ENCODE measurements around the gene SIVA1. TPM values are rescaled to one million over a fixed set of nuclear protein-coding genes. Genes with fewer than 3 reads are reported as not detected.

Gene SIVA1
- total RNA-seq, 1 donor from 2014 or later: 30.5 TPM

DNA sequence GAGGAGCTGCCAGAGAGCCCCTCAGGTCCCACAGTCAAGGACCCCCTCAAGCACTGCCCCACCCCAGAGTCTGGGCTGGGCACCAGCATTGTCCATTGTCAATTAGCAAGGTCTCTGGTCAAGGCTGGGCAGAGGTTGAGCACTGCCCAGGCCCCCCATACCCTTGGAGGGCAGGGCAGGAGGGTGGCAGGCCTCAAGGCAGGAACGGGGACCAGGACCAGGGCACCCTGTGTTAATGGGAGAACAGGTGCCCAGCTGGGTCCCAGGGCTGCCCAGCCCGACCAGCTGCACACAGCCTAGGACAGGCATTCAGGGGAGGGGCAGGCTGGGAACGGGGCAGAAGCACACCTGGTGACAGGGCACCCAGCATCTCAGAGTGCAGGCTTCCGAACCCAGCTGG lies 18.4 kb downstream of the SIVA1 start:
- peaks cover 23% of the 10 kb centered on the region for H3K9me3 Mint-ChIP-seq (ENCODE audit: unreplicated experiment)
- H3K27ac Mint-ChIP-seq (ENCODE audit: unreplicated experiment): no peak overlapping the region
- H3K27me3 Mint-ChIP-seq (ENCODE audit: unreplicated experiment): peaks cover 14% of the 10 kb centered on the region
- H3K4me3 Mint-ChIP-seq (ENCODE audit: unreplicated experiment): no peak overlapping the region
- DNase-seq: no peak
- peaks cover 10% of the 10 kb centered on the region for H3K4me1 Mint-ChIP-seq (ENCODE audit: low read depth, unreplicated experiment)
- H3K36me3 Mint-ChIP-seq (ENCODE audit: unreplicated experiment): peaks cover 7% of the 10 kb centered on the region
- TF ChIP-seq, protein P1, sequence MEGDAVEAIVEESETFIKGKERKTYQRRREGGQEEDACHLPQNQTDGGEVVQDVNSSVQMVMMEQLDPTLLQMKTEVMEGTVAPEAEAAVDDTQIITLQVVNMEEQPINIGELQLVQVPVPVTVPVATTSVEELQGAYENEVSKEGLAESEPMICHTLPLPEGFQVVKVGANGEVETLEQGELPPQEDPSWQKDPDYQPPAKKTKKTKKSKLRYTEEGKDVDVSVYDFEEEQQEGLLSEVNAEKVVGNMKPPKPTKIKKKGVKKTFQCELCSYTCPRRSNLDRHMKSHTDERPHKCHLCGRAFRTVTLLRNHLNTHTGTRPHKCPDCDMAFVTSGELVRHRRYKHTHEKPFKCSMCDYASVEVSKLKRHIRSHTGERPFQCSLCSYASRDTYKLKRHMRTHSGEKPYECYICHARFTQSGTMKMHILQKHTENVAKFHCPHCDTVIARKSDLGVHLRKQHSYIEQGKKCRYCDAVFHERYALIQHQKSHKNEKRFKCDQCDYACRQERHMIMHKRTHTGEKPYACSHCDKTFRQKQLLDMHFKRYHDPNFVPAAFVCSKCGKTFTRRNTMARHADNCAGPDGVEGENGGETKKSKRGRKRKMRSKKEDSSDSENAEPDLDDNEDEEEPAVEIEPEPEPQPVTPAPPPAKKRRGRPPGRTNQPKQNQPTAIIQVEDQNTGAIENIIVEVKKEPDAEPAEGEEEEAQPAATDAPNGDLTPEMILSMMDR (IDR thresholded peaks at IDR 0.05; ENCODE audit: partially characterized antibody, unreplicated experiment): no peak

DNA sequence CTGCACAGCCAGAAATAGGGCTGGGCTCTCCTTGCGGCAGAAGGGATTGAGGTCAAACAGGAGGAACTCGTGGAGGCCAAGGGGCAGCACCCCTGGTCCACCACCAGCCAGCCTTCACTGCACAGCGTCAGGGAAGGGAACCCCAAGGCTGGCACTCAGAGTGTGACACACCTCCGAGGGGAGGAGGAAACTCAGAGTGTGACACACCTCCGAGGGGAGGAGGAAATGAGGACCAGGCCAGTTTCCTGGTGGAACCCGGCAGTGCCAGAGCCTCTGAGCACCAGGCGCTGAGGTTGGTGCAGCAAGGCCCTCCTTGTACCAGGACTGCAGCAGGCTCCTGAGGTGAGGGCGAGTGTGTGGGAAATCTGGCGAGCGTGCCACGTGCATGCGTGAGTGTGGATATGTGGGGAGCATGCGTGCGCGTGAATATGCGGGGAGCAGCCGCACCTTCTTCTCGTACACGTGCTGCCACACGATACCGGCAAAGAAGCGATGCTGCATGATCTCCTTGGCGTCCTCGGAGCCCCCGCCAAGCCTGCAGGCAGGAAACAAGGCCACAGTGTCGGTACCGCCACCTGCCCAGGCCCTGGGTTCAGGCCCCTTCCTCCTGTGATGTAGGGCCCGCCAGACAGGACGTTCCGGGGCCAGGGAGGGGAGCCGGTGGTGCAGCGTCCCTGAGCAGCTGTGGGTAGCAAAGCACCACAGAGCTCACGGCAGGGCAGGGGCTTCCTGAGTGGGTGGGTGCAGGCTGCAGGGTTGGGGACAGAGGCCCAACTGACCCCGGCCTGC lies 19.2 kb downstream of the SIVA1 start:
- no peak overlapping the region for H3K27ac Mint-ChIP-seq (ENCODE audit: unreplicated experiment)
- TF ChIP-seq, protein P1 (IDR thresholded peaks at IDR 0.05; ENCODE audit: partially characterized antibody, unreplicated experiment): no peak
- DNase-seq: no peak
- H3K36me3 Mint-ChIP-seq (ENCODE audit: unreplicated experiment): peaks cover 7% of the 10 kb centered on the region
- H3K27me3 Mint-ChIP-seq (ENCODE audit: unreplicated experiment): peaks cover 16% of the 10 kb centered on the region
- peaks cover 10% of the 10 kb centered on the region for H3K4me1 Mint-ChIP-seq (ENCODE audit: low read depth, unreplicated experiment)
- peaks cover 23% of the 10 kb centered on the region for H3K9me3 Mint-ChIP-seq (ENCODE audit: unreplicated experiment)
- H3K4me3 Mint-ChIP-seq (ENCODE audit: unreplicated experiment): no peak overlapping the region

DNA sequence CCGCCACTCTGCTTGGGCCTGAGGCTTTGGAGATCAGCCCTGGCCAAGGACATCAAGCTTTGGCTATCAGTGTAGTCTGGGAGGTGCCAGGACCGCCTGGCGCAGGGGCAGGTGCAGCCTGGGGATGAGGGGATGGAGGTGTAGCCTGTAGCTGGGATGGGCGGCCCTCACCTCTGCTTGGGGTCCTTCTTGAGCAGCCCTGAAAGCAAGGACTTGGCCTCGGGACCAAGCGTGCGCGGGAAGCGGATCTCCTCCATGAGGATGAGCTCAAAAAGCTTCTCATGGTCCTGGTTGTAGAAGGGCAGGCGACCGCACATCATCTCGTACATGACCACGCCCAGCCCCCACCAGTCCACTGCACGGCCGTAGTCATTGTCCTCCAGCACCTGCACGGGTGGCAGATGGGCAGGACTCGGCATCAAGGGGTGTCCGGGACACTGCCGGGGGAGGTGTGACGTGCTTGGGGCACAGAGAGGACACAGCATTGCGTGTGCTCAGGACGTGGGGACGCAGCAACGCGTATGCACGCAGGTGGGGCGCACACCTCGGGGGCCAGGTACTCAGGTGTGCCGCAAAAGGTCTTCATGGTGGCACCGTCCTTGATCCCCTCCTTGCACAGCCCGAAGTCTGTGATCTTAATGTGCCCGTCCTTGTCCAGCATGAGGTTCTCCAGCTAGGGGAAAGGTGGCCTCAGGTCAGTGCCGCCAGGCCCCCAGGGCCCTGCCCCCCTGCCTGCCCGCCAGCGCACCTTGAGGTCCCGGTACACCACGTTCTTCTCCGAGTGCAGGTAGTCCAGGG lies 20.0 kb downstream of the SIVA1 start:
- Mint-ChIP-seq H3K36me3 (ENCODE audit: unreplicated experiment) (peaks cover 7% of the 10 kb centered on the region), H3K4me1 (ENCODE audit: low read depth, unreplicated experiment) (peaks cover 10% of the 10 kb centered on the region), H3K9me3 (ENCODE audit: unreplicated experiment) (peaks cover 23% of the 10 kb centered on the region), H3K27me3 (ENCODE audit: unreplicated experiment) (peaks cover 18% of the 10 kb centered on the region), H3K4me3 (ENCODE audit: unreplicated experiment) (no peak overlapping the region), H3K27ac (ENCODE audit: unreplicated experiment) (no peak overlapping the region)
- DNase-seq: no peak
- TF ChIP-seq, protein P1 (IDR thresholded peaks at IDR 0.05; ENCODE audit: partially characterized antibody, unreplicated experiment): no peak

DNA sequence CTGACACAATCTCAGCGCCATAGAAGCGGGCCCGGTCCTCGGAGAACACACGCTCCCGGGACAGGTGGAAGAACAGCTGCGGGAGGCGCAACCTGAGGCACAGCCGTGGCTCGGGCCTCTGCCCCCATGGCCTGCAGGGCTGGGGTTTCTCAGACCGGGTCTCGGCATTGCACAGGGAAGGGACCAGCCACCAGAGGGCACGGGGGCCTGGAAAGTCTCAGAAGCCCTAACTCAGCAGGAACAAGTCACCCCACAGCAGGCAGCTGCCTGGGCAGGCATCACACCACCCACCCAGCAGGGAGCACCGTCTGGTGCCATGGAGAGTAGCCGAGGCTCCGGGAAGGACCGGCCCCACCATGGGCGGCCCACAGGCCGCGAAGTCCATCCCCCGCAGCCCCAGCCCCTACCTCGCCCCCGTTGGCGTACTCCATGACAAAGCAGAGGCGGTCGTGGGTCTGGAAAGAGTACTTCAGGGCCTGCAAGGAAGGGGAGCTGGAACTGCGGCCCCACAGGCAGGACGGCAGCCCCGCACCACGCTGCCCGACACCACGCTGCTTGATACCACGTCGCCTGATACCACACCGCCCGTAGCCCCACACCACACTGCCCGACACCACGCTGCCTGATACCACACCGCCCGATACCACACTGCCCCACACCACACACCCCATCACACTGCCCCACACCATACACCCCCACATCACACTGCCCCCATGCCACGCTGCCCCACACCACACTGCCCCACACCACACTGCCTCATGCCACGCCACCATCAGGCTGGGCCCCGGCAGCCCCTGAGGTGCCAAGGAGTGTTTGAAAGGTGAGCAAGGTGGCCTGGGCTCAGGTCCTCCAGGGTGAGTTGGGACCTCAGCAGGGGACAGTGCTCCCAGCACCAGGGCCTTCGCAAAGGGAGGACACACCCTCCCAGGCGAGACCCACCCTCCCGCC lies 20.8 kb downstream of the SIVA1 start:
- Mint-ChIP-seq H3K4me3 (ENCODE audit: unreplicated experiment) (no peak overlapping the region), H3K9me3 (ENCODE audit: unreplicated experiment) (peaks cover 17% of the 10 kb centered on the region), H3K36me3 (ENCODE audit: unreplicated experiment) (peaks cover 7% of the 10 kb centered on the region), H3K4me1 (ENCODE audit: low read depth, unreplicated experiment) (peaks cover 11% of the 10 kb centered on the region), H3K27ac (ENCODE audit: unreplicated experiment) (no peak overlapping the region), H3K27me3 (ENCODE audit: unreplicated experiment) (peaks cover 15% of the 10 kb centered on the region)
- TF ChIP-seq, protein P1 (IDR thresholded peaks at IDR 0.05; ENCODE audit: partially characterized antibody, unreplicated experiment): no peak
- DNase-seq: no peak
